ENCODE results near the gene FAM228A. TPM values are rescaled to one million over a fixed set of nuclear protein-coding genes. Genes with fewer than 3 reads are reported as not detected.

The FAM228A gene
- 0.28 TPM in 1 of 2 replicates, not detected in the other for total RNA-seq

DNA sequence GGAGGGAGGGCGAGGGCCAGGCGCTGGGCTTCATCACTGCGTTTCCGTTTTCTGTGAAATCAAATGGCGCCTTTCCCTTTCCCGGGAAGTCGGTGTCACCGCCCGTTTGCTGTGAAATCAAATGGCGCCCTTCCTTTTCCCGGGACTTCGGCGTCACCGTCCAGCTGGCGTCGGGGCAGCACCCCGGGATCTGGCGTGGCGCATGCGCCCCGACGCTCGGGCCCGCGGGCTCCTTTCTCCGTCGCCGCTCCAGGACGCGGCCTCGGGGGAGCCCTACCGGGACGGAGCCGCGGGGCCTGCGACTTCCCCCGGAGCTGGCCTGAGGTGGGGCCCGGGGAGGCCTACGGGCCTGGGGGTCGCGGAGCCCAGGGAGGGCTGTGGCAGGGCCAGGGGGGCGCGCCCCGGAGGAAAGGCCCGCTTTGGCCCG, at the start of gene FAM228A:
FAM228A (plus strand) TSS at position 203 of the 427 bp plus-strand sequence. CDS start 428 bp downstream, outside the sequence.

Other genes starting within 250 kb of the FAM228A start
- 5.4 and 5.6 TPM in 2 replicates for gene ATAD2B, start 247.9 kb upstream of the FAM228A start, total RNA-seq
- gene UBXN2A, start 234.6 kb upstream of the FAM228A start, total RNA-seq, result 5.0 and 12.7 TPM in 2 replicates
- gene MFSD2B, start 165.0 kb upstream of the FAM228A start, total RNA-seq, result 0.14 TPM in 1 of 2 replicates, not detected in the other
- gene WDCP, start 127.7 kb upstream of the FAM228A start, total RNA-seq, result 5.4 and 5.5 TPM in 2 replicates
- gene FKBP1B, start 125.3 kb upstream of the FAM228A start, total RNA-seq, result 25.4 and 29.4 TPM in 2 replicates
- gene SF3B6, start 98.7 kb upstream of the FAM228A start, total RNA-seq, result 226 and 240 TPM in 2 replicates
- gene TP53I3, start 90.2 kb upstream of the FAM228A start, total RNA-seq, result 55.0 and 70.7 TPM in 2 replicates
- gene PFN4, start 51.7 kb upstream of the FAM228A start, total RNA-seq, result not detected in 2 replicates
- gene FAM228B, start 51.6 kb upstream of the FAM228A start, total RNA-seq, result 2.0 and 2.3 TPM in 2 replicates
- gene ITSN2, start 185.5 kb downstream of the FAM228A start, total RNA-seq, result 13.2 and 17.1 TPM in 2 replicates

Measured in airway epithelial cell (primary cell).